Endothelial cell of umbilical vein (primary cell): ENCODE data around the gene CDK12.

Experiments
- POLR2A ChIP-seq: IDR thresholded peaks from 2 replicates; pipeline ENCODE4 v1.6.1; 2012; ENCODE audit warnings: low read depth, mild to moderate bottlenecking, control low read depth, low read length
- POLR2AphosphoS5 ChIP-seq: IDR thresholded peaks from 2 replicates; pipeline ENCODE4 v1.6.1; 2012; ENCODE audit warnings: low read depth, mild to moderate bottlenecking, control low read depth, low read length, moderate library complexity; ENCODE audit not compliant: insufficient read depth

GRCh38 chr17:39579318-39580081 lies 118.2 kb downstream of the CDK12 start:
- no peak for TF ChIP-seq POLR2A
- TF ChIP-seq POLR2AphosphoS5, result no peak
